H1 (cell line): Measurements from ENCODE around the gene CALY. TPM values are rescaled to one million over a fixed set of nuclear protein-coding genes. Genes with fewer than 3 reads are reported as not detected.

Experiments
- POLR2AphosphoS5 ChIP-seq: IDR thresholded peaks from 2 replicates; pipeline ENCODE4 v1.6.1; 2011; ENCODE audit warnings: low read depth, low read length
- RNF2 ChIP-seq: fragments of 200-900, 300-1000 bp; sonication (generic); IDR thresholded peaks from 2 replicates; pipeline ENCODE4 v1.7.1; 2016; ENCODE audit warnings: borderline replicate concordance, low read depth, mild to moderate bottlenecking, antibody characterized with exemption, low read length; ENCODE audit not compliant: poor library complexity, severe bottlenecking; ENCODE audit errors: missing control alignments
- SAP30 ChIP-seq: fragments of 300-600 bp; sonication (generic); IDR thresholded peaks from 2 replicates; pipeline ENCODE4 v1.7.1; 2012; ENCODE audit warnings: low read length, moderate library complexity, mild to moderate bottlenecking, inconsistent platforms; ENCODE audit not compliant: insufficient read depth, insufficient replicate concordance
- SUZ12 ChIP-seq: fragments of 200-600 bp; sonication (generic); IDR thresholded peaks from 2 replicates; pipeline ENCODE4 v1.6.1; 2012; ENCODE audit warnings: mild to moderate bottlenecking, inconsistent platforms, low read length, moderate library complexity, mixed read lengths
- TAF7 ChIP-seq: optimal IDR thresholded peaks from 2 replicates; pipeline ENCODE3; 2011; ENCODE audit warnings: low read depth, mild to moderate bottlenecking, inconsistent platforms, low read length, moderate library complexity, borderline replicate concordance
- TCF12 ChIP-seq: IDR thresholded peaks from 2 replicates; pipeline ENCODE4 v1.6.1; 2011; ENCODE audit warnings: low read depth, mild to moderate bottlenecking, low read length
- polyA plus RNA-seq, 7 experiments: library from polyadenylated mRNA; depleted of rRNA in 3 of 7; stranded (reverse) in 5 of 7; unstranded in 2 of 7; fragments of >200 nt in 5 of 7; fragments of 200-250 nt in 2 of 7; gene quantifications; 1 replicate in 5 of 7; 2 replicates in 1 of 7; 4 replicates in 1 of 7; pipeline versions ENCODE4 v1.2.1 to v1.2.3, GENCODE V29; 2011 to 2013; ENCODE audit warnings: missing spikeins in 2 of 7, mixed read lengths in 2 of 7
- total RNA-seq: library from RNA; stranded (reverse); fragmentation: NEBNext Ultra II Directional; extraction: Animal tissue kit (Norgen Biotek cat#: 25700); gene quantifications from 2 replicates; pipeline ENCODE4 v1.2.1, GENCODE V29; 2021

CALY gene
- total and polyA plus RNA-seq, 2 of the 8 experiments (the other 6 are each of a cell fraction or from before 2014, with no cell fraction given), result 1.3 to 1.5 TPM

DNA sequence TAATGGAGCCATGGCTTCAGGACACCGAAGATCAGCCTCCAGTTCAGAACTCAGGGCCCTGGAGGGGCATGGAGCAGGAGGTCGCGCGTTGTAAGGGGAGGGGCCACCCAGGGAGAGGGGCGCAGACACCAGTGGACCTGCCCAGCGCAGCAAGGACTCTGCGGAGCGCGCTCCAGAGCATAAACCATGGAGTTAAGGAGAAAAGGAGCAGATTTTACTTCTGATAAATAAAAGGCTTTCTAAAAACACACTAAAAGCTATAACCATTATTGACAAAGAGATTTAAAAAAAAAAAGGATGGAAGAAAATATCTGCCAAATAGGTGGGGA is 10.5 kb downstream of the CALY start (continued):
- TF ChIP-seq RNF2 (no peak), SAP30 (no peak), SUZ12 (no peak; the same call in 1 of the 2 replicates), POLR2AphosphoS5 (no peak), TCF12 (no peak), TAF7 (no peak)
- TF ChIP-seq, all 59 proteins: peak for 0
